Lung (tissue), 12 donors: Measurements from ENCODE around the gene MECR. TPM values are rescaled to one million over a fixed set of nuclear protein-coding genes. Genes with fewer than 3 reads are reported as not detected.
A peak's percentile ranks its signal among the peaks of the same experiment; 100 is the strongest.

Source experiments
- ATAC-seq: fragments of 200-7000 bp; cut with Tn5 transposase; one replicate; pipeline ENCODE4 v1.9.1; 2020; ENCODE audit warnings: moderate number of reproducible peaks; ENCODE audit not compliant: insufficient read depth, low FRiP score
- DNase-seq, 3 donors: peaks; one replicate each; pipeline ENCODE4 v3.0.0-alpha.2; 2013 to 2017
- H3K27ac ChIP-seq, 2 donors: one replicate each; pipeline ENCODE4 v1.5.1; 2013; ENCODE audit warnings: mild to moderate bottlenecking in 2 of 2, moderate library complexity in 2 of 2, control low read depth in 1 of 2, inconsistent platforms in 1 of 2, low read depth in 1 of 2, low read length in 1 of 2
- H3K27me3 ChIP-seq, 3 donors: one replicate each; pipeline ENCODE4 v1.5.1; 2013; ENCODE audit warnings: low read length in 2 of 3; ENCODE audit not compliant: control insufficient read depth in 3 of 3, insufficient read depth in 3 of 3
- H3K36me3 ChIP-seq, 4 donors: one replicate each; pipeline ENCODE4 v1.5.1; 2013; ENCODE audit warnings: low read length in 4 of 4, mild to moderate bottlenecking in 1 of 4, moderate library complexity in 1 of 4; ENCODE audit not compliant: control insufficient read depth in 4 of 4, insufficient read depth in 4 of 4
- H3K4me1 ChIP-seq, 5 donors: one replicate each; pipeline ENCODE4 v1.5.1; 2013; ENCODE audit warnings: low read length in 5 of 5, mild to moderate bottlenecking in 2 of 5, moderate library complexity in 1 of 5; ENCODE audit not compliant: control insufficient read depth in 5 of 5, insufficient read depth in 5 of 5
- H3K4me3 ChIP-seq: one replicate; pipeline ENCODE4 v1.5.1; 2013; ENCODE audit warnings: mild to moderate bottlenecking, control low read depth, moderate library complexity
- H3K9ac ChIP-seq, 2 donors: one replicate each; pipeline ENCODE4 v1.5.1; 2013; ENCODE audit warnings: low read length in 2 of 2, control low read depth in 1 of 2; ENCODE audit not compliant: insufficient read depth in 1 of 2
- H3K9me3 ChIP-seq, 4 donors: one replicate each; pipeline ENCODE4 v1.5.1; 2013; ENCODE audit warnings: low read length in 3 of 4, mild to moderate bottlenecking in 1 of 4, moderate library complexity in 1 of 4; ENCODE audit not compliant: control insufficient read depth in 4 of 4, insufficient read depth in 3 of 4
- CTCF ChIP-seq: IDR thresholded peaks from 2 replicates; pipeline ENCODE4 v1.5.1; 2012; ENCODE audit warnings: mild to moderate bottlenecking; ENCODE audit errors: control extremely low read depth, extremely low read depth
- WGBS, 2 donors: extraction: QIAGEN DNeasy Blood & Tissue Kit; methylation state at CpG; one replicate each; pipeline ENCODE4 v1.1.7; 2013; 5-methylcytosine and 5-hydroxymethylcytosine counted together
- polyA plus RNA-seq, 2 donors: library from polyadenylated mRNA; stranded (reverse); fragments of 200-250 nt; gene quantifications; one replicate each; pipeline ENCODE4 v1.2.1, GENCODE V29; 2013
- total RNA-seq, 2 donors: library from RNA; depleted of rRNA in 1 of 2; stranded (reverse); fragments of >200 nt in 1 of 2; gene quantifications; one replicate each; pipeline ENCODE4 v1.2.1, GENCODE V29; 2014 to 2021
- donor health status: control.
- donor health status: control.
- donor health status: Bipolar disorder and iron deficiency.
- donor health status: healthy.
- donor health status: DM: yes; HTN: yes; CAD: no.

The MECR gene
- total and polyA plus RNA-seq, 4 donors = 18.0 to 30.1 (median 23.2) TPM

- H3K27ac ChIP-seq = no peak overlapping the region
- H3K4me1 ChIP-seq = no peaks in the 10 kb centered on the region
- no peak for TF ChIP-seq CTCF
- ATAC-seq (no peak), DNase-seq (no peak)
- 36 to 43% methylated on average over 4 of the region's 4 CpGs for WGBS, 2 donors
- no peak overlapping the region for H3K9ac ChIP-seq
- H3K4me3 ChIP-seq = no peak overlapping the region
- no peaks in the 10 kb centered on the region for H3K27me3 ChIP-seq
- H3K9me3 ChIP-seq = no peaks in the 10 kb centered on the region
- peaks cover 3 to 28% (median 23%) of the 10 kb centered on the region in 4 donors for H3K36me3 ChIP-seq
Observed at GRCh38 chr1:29208442-29208841, 22.3 kb downstream of the MECR start.

GRCh38 chr1:29202584-29203340, 28.0 kb downstream of the MECR start:
- Histone ChIP-seq H3K27me3 (no peaks in the 10 kb centered on the region), H3K36me3 (peaks cover 7 to 23% (median 17%) of the 10 kb centered on the region in 4 donors), H3K4me1 (peaks cover 2 to 16% (median 12%) of the 10 kb centered on the region in 5 donors), H3K27ac (peak overlapping the region; percentile 80 to 81), H3K9me3 (no peaks in the 10 kb centered on the region), H3K4me3 (no peak overlapping the region), H3K9ac (peak overlapping the region in 1 of 2 donors; percentile 71)
- WGBS, 2 donors = 24 to 36% methylated on average over 14 of the region's 14 CpGs
- peak; percentile 98 for TF ChIP-seq CTCF
- DNase-seq (peak; percentile 95 to 99 (median 98)), ATAC-seq (peak; percentile 88)

GRCh38 chr1:29202053-29202452, 28.7 kb downstream of the MECR start:
- ATAC-seq (peak; percentile 23), DNase-seq (peak; percentile 66 to 85 (median 82))
- TF ChIP-seq CTCF = no peak
- WGBS, 2 donors = 54 to 77% methylated on average over 1 of the region's 1 CpG
- H3K27me3 ChIP-seq = no peaks in the 10 kb centered on the region
- H3K4me1 ChIP-seq = peaks cover 2 to 16% (median 12%) of the 10 kb centered on the region in 5 donors
- H3K36me3 ChIP-seq = peaks cover 7 to 23% (median 18%) of the 10 kb centered on the region in 4 donors
- peak overlapping the region in 1 of 2 donors; percentile 71 for H3K9ac ChIP-seq
- no peaks in the 10 kb centered on the region for H3K9me3 ChIP-seq
- H3K4me3 ChIP-seq = no peak overlapping the region
- peak overlapping the region; percentile 80 to 81 for H3K27ac ChIP-seq
